Occipital lobe (tissue), 2 donors: Measurements from ENCODE around the gene HID1. TPM values are rescaled to one million over a fixed set of nuclear protein-coding genes. Genes with fewer than 3 reads are reported as not detected.

Experiments
- DNase-seq: peaks from one replicate; lab custom pipeline; 2025; lab: John Stamatoyannopoulos, UW
- total RNA-seq: library from RNA; depleted of rRNA; stranded (reverse); fragments of >200 nt; gene quantifications from one replicate; pipeline ENCODE4 v1.2.3, GENCODE V29; 2014

Gene HID1
- total RNA-seq, 1 donor from 2014 or later = 13.7 TPM

DNA sequence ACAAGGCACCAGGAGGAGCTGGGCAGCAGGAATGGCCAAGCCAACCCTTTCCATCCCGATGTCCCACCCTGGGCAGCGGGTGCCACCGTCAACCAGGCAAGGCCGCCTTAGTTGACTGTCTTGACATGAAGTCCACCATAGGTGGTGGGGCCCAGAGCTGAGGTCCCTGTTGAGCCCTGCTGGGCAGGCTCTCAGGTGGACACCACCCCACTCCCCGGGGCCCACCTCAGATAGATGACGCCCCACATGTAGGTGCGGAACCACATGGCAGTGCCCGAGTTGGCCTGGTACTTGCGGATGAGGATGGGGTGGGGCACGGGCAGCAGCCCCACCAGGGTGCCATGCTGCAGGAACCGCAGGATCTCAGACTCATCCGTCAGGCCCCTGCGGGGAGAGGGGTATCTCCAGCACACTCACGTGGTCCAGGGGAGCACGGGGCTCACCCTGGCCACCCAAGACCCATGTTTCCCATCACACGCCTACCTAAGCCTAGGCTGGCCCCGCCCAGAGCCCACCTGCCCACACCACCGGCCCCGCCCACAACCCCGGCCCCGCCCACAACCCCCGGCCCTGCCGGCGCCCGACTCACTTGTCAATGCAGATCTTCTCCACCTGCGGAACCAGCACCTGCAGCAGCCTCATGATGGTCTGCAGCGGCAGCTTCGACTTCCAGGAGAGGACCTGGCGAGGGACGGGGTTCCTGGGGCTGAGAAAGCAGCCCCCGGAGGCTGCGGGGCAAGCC, 20.7 kb downstream of the HID1 start:
- no peak for DNase-seq

DNA sequence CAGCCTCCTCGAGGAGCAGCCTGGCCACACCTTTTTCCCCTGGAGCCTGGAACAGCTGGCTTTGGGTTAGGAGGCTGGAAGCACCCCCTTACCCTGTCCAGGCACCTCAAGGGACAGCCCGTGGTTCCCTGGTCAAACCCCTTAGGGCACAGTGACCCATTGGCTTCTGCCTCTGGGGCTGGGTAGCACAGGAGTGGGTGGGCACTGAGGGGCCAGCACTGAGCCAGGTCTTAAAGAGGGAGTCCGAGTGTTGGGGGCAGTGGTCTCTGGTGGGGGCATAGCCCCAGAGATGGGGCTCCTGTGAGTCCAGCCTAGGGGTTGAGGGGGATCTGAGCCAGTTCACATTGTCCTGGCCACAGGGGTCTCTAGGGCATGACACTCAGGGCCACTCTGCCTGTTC, 21.5 kb downstream of the HID1 start:
- DNase-seq = no peak

DNA sequence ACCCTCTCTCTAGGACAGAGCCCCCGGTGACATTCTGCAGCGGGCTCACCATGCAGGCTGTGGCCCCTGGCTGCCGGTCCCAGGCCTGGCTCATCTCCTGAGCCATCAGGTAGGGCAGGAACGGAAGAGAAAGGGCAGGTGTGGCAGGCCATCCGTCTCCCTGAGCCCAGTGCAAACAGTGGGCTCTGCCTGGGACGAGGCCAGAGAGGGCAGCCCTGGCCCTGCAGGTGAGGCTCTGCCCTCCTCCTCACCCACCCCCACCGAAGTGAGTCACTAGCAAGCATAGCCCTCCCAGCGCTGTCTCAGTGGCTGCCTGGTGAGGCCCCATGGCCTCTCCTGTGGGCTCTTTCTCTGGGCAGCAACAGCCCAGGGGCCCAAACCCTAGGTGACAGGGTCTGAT, 22.4 kb downstream of the HID1 start:
- DNase-seq = no peak

DNA sequence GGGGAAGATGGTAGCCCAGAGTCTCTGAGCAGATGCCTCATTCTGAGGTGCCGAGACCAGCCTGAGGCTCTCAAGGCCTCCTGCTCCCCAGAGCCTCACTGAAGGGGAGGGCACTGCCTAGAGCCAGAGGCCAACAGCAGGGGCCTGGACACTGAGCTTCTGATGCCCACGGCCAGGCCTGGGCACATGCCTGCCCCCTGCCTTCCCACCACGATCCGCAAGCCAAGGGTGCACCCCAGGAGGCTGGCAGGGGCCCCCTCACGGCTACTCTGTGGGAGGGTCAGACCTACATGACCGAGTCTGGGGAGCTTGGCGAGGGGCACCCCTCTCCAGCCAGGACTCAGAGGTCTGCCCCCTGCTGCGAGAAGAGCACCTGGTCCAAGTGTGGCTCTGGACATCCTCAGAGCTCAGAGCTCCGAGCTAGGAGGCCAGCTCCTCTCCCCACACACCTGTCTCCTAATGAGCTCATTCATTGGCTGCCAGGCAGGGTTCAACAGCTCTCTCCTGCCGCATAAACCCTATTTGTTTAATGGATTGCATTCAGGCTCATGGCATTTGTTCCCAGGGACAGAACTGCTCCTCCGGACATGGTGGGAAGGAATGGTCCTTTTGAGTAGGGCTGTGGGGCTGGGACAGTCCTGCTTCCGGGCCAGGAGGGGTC, 23.0 kb downstream of the HID1 start:
- no peak for DNase-seq

DNA sequence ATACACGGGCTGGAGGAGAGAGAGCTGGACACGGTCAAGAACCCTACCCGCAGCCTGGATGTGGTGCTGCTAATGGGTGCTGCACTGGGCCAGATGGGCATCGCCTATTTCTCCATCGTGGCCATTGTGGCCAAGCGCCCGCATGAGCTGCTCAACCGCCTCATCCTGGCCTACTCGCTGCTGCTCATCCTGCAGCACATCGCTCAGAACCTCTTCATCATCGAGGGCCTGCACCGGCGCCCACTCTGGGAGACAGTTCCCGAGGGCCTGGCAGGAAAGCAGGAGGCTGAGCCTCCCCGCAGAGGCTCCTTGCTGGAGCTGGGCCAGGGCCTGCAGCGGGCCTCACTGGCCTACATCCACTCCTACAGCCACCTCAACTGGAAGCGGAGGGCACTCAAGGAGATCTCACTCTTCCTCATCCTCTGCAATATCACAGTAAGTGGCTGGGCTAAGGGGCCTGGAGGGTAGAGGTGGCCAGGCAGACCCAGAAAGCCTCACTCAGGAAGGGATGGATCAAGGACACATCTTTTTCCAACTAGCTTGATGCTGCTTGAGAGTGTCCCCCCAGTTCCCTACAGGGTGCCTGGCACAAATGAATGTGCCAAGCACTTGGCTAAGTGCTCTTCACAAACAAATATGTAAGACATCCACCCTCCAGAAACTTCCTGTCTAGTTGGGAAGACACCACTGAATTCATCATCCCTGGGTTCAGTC, 25.4 kb downstream of the HID1 start:
- no peak for DNase-seq

DNA sequence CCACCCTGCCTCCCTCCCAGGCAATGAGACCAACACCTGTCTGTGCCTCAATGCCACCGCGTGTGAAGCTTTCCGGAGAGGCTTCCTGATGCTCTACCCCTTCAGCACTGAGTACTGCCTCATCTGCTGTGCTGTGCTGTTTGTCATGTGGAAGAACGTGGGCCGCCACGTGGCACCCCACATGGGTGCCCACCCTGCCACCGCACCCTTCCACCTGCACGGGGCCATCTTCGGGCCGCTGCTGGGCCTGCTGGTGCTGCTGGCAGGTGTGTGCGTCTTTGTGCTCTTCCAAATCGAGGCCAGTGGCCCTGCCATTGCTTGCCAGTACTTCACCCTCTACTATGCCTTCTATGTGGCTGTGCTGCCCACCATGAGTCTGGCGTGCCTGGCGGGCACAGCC, 25.9 kb downstream of the HID1 start:
- DNase-seq = no peak

DNA sequence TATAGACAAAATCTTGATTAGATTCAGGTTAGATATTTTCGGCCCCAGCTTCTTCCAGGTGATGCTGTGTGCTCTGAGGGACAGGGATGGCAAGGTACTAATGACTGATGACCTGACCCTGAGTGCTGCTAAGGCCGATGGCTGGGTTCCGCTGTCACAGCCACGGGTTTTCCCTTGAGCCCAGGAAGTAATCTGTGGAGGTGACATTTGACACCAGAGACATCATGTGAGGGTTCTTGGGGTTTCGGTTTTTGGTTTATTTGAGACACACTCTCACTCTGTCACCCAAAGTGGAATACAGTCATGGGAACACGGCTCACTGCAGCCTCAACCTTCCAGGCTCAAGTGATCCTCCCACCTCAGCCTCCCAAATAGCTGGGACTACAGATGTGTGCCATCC, 27.0 kb downstream of the HID1 start:
- no peak for DNase-seq

DNA sequence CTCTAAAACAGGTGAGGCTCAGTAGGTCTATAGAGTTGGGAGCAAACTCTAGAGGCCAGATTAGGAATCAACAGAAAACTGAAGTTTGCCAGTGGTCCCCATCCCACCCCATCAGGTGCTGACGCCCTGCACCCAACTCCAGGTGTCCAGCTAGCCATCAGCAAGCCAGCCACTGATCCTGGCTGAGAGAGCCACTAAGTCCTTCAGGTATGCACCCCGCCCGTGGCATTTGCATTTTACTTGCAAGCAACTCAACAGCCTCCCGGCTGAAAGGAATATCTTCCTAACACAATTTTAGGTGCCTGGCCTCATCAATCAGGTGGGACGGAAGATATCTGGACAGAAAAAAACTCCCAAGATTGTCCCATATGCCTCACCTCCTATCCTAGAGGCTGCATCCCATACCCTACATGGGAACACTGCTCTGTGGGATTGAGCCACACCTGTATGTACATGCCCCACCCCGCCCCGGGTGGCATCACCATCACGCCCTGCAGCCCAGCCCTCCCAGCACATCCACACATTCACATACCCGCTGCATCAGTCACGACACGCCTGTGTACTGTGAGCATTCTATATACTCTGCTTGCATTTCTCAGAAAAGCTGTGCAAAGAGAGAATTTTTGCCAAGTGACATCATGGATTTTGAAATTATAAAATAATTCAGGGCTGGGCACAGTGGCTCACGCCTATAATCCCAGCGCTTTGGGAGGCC, 28.6 kb downstream of the HID1 start:
- DNase-seq = no peak

DNA sequence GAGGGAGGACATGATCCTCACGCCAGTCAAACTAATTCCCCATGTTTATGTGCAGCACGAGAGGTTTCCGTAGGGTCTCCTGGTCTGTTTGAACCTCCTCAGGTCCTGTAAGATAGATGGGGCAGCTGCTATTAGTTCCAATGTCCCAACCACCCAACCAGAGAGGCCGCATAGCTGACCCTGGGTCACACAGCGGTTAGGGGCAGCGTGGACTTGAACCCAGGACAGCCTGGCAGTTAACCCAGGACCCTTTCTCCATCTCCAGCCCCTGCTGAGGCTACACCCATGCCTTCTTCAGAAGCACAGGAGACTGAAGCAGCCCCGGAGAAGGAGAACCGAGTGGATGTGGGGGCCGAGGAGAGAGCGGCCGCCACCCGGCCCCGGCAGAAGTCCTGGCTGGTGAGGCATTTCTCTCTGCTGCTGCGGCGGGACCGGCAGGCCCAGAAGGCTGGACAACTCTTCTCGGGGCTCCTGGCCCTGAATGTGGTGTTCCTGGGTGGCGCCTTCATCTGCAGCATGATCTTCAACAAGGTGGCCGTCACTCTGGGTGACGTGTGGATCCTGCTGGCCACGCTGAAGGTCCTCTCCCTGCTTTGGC, 31.3 kb downstream of the HID1 start:
- DNase-seq = no peak

DNA sequence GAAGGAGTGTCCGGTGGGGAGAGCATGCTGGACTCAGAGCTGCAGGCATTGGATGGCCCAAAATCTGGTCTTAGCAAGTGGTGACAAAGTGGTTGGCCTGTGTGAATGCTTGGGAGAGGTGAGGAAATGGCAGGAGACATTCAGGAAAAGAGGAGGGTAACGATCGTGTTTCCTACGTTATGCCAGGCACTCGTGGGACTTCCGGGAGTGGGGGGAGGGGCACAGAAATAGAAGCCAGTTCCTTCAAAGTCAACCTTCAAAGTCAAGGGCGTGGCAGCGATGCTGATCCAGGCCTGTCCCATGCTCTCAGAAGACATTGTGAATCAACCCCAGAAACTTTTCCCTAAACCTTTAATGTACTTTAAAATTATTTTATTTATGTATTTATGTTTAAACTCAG, 33.0 kb downstream of the HID1 start:
- DNase-seq = no peak

DNA sequence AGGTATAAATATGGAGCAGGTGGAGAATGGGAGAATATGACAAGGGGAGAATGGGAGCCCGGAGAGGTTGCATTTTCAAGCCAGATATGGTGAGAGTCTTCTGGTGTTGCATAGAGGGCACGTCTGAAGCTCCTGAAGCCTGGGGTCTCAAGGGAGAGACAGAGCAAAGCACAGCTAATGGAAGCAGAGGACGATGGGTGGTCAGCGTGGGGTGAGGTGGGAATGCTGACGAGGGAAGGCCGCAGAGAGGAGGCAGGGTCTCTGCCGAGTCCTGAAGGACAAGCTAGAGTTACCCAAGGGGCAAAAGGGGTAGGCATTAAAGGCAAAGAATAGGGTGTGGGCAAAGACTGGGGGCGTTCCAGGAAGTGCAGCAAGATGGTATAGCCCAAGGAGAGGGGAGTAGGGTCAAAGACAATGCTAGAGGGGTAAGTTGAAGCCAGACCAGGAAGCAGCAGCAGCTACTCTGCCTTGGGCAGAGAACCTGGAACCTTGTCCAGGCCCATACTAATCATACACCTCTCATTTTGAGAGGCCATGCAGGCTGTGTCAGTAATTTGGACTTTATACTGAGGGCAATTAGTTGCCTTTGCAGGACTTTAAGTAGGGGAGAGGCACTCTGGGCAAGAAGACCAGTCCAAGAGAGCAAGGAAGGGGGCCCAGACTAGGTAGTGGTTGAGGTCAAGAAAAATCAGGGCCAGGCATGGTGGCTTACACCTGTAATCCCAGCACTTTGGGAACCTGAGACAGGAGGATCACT, 34.2 kb downstream of the HID1 start:
- no peak for DNase-seq

DNA sequence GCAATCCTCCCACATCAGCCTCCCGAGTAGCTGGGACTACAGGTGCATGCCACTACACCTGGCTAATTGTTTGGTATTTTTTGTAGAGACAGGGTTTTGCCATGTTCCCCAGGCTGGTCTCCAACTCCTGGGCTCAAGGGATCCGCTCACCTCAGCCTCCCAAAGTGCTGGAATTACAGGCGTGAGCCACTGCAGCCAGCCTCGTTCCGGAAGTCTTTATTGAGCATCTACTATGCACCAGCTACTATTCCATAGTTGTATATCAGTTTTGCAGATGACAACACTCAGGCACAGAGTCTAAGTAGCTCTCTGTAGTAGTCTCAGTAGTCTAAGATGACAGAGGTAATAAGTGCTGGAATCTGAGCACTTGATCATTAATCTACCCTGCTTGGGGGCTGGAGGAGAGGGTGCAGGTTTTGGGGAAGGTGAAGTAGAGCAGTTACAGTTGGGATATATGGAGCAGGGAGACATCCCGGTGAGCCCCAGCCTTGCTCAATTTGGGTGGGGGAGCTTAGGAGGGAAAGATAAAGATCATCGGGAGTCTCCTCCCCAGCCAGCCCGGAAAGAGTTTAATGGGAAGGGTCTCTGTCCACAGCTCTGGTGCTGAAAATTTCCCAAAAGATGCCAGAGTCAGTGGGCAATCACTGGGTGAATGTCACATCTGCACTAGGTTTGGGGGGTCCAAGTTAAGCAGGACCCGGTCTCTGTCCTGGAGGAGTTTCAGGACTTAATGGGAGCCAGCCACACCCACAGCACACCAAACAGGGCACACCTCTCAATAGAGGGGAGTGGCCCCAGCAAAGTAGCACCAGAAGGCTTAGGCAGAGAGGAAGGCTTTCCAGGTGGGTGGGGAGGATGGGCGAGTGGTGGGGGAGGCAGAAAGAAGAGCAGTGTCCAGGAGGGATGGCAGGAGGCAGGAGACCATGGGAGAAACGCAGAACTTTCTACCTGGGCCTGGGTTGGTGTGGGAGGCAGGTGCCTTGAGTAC, 35.2 kb downstream of the HID1 start:
- DNase-seq = no peak

DNA sequence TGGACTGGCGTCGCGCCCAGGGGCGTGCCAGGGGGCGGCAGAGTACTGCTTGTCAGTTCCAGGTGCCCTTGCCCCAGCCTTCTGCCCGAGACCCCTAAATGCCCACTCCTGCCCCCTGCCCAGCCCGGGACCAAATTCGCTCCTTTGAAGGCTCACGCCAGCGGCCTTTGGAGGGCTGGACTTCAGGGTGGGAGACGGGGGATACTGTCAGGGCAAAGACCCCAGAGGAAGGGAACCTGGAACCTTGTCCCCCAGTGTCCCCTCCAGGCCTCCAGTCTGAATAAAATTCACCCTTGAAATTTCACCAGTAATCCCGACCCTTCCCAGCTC, 36.1 kb downstream of the HID1 start:
- no peak for DNase-seq

DNA sequence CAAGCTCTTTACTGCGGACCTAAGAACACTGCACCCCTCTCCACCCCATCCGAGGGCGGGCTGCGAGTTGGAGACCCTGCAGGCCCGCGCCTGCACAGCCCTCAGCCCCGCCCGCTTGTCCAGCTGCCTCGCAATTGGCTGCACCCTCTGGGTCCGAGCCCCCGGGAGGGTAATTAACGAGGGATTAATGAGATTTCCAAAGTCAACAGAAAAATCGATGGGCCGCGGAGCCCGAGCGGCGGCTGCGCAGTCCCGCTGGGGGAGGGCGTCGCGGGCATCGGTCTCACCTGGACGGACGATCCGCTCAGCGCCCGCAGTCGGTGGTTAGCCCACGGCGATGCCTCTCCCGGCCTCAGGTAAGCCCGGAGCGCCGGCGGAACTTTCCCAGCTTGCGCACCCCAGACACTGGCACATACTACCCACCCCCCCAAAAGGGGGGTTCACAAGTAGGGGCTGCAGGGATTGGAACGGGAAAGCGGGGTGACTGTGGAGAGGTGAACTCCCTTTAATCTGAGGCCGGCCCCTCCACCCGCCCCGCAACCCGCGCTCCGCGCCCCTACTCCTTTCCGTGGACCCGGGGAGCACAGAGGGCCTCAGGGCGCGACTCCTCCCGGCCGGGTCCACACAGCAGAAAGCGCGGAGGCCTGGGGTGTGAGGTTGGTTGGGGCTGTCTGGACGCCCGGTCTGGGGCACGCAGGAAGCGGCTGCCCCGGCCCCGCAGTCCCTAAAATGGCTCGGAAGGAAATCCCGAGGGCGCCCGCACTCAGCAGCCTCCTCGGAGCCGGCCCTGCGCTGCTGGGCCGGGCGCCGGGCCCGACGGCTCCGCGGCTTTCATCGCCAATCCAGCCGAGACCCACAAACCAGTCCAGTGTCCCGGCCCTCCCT, 36.7 kb downstream of the HID1 start, which contains the start of gene OTOP3:
Gene OTOP3 (plus strand): TSS at position 314 of the 885 bp plus-strand sequence. CDS start 24 bp downstream, at position 338.
- DNase-seq = no peak

DNA sequence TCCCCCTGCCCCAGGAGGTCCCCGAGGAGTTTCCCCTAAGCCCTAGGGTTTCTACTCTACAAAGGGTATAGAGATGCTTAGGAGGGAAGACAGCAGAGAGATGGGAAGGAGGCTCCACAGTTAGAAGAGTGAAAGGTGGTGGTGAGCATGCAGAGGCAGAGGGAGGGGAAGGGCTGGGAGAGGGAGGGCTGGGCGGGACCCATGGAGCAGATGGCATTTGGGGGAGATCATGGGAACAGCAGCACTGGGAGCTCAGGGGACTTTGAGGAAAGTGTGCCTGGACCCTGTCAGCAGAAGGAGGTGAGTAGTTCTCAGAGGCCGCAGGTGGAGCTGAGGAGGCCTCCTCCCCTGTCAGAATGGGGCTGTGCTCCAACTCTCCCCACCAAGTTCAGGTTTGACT, 37.5 kb downstream of the HID1 start:
- no peak for DNase-seq

DNA sequence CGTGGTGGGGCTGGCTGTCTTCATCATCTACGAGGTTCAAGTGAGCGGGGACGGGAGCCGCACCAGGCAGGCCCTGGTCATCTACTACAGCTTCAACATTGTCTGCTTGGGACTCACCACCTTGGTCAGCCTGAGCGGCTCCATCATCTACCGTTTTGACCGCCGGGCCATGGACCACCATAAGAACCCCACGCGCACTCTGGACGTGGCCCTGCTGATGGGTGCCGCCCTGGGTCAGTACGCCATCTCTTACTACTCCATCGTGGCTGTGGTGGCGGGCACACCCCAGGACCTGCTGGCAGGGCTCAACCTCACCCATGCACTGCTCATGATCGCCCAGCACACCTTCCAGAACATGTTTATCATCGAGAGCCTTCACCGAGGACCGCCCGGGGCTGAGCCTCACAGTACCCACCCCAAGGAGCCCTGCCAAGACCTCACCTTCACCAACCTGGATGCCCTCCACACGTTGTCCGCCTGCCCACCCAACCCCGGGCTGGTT, 42.0 kb downstream of the HID1 start:
- no peak for DNase-seq

DNA sequence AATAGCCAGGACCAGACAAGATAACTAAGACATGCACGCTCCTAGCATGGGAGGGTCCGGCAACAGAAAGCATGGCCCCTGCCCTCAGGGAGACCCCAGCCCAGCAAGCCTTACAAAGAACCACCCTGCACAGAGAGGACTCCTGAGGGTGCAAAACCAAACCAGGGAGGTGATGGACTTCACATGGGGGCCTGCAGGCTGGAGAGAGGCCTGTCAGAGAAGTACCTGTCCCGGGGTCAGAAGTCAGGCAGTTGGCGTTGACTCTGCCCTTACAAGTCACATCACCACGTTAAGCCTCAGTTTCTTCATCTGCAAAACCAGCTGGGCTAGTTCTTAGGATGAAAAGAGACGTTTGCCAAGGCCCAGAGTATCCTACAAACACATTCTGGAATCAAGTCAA, 43.8 kb downstream of the HID1 start:
- no peak for DNase-seq

DNA sequence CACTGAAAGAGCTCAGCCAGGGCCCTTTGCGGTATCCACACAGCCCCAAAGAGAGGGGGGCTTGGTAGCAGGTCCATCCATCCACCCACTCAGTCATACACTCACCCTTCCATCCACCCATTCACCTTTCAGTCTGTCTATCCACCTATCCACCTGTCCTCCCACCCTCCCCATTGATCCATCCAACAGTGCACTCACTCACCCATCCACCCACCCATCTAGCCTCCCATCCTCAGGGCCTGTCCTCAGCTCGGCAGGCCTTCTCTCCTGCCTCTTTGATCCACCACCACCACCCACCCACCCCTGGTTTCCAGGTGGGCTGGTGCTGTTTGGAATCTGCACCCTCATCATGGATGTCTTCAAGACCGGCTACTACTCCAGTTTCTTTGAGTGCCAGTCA, 47.3 kb downstream of the HID1 start:
- DNase-seq = no peak
